GM21528 (cell line): ENCODE results near the gene CLPTM1L.
"Not testable (repeated sequence)": the region's sequence is repeated elsewhere in the genome, so short reads cannot be mapped to it uniquely, and the experiment has no call there.

Experiments used
- ATAC-seq: cut with Tn5 transposase; IDR thresholded peaks from one replicate; pipeline ENCODE4 v1.9.1; 2021; ENCODE audit warnings: mild to moderate bottlenecking, moderate library complexity; ENCODE audit not compliant: unreplicated experiment, low FRiP score

CLPTM1L gene

GRCh38 chr5:1294206-1294834 is 50.6 kb downstream of the CLPTM1L start:
- ATAC-seq: no peak

GRCh38 chr5:1293416-1294205 is 51.3 kb downstream of the CLPTM1L start:
- ATAC-seq: no peak

- ATAC-seq: no peak
Measured at GRCh38 chr5:1292846-1293415, 52.0 kb downstream of the CLPTM1L start.

GRCh38 chr5:1292139-1292538 is 52.8 kb downstream of the CLPTM1L start:
- ATAC-seq: no peak

GRCh38 chr5:1291611-1292080 is 53.3 kb downstream of the CLPTM1L start:
- ATAC-seq: no peak

- ATAC-seq: not testable (repeated sequence)
Measured at GRCh38 chr5:1290956-1291355, 53.9 kb downstream of the CLPTM1L start.

- ATAC-seq: not testable (repeated sequence)
Measured at GRCh38 chr5:1289559-1289958, 55.3 kb downstream of the CLPTM1L start.

- no peak for ATAC-seq
Measured at GRCh38 chr5:1288439-1289335, 56.2 kb downstream of the CLPTM1L start.

GRCh38 chr5:1285883-1286291 is 59.0 kb downstream of the CLPTM1L start:
- no peak for ATAC-seq

GRCh38 chr5:1285141-1285540 is 59.8 kb downstream of the CLPTM1L start:
- ATAC-seq: no peak

GRCh38 chr5:1284336-1284970 is 60.4 kb downstream of the CLPTM1L start:
- not testable (repeated sequence) for ATAC-seq

GRCh38 chr5:1283729-1284041 is 61.2 kb downstream of the CLPTM1L start:
- ATAC-seq: not testable (repeated sequence)

- ATAC-seq: not testable (repeated sequence)
Measured at GRCh38 chr5:1282993-1283728, 61.7 kb downstream of the CLPTM1L start.

- no peak for ATAC-seq
Measured at GRCh38 chr5:1282131-1282992, 62.5 kb downstream of the CLPTM1L start.

- ATAC-seq: no peak
Measured at GRCh38 chr5:1281038-1281882, 63.6 kb downstream of the CLPTM1L start.

GRCh38 chr5:1280177-1281037 is 64.5 kb downstream of the CLPTM1L start:
- ATAC-seq: no peak
